LNCAP (cell line): ENCODE measurements around the gene ZNF226.

Source experiments
- TF ChIP-seq, protein P1 (sequence below): fragments of 450-650 bp; IDR thresholded peaks from 2 replicates; pipeline ENCODE4 v1.5.1; 2017; ENCODE audit warnings: mild to moderate bottlenecking

Gene ZNF226

DNA sequence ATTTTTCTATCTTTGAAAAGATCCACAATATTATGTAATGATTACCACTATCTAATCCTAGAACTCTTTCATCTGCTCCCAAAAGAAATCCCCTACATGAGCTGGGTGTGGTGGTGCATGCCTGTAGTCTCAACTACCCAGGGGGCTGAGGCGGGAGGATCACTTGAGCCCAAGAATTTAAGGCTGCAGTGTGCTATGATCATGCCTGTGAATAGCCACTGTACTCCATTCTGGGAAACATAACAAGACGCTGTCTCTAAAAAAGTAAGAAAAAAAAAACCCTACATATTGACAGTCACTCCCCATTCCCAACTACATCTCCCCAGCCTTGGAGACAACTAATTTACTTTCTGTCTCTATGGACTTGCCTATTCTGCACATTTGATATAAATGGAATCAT is 1.1 kb upstream of the ZNF226 start:
- TF ChIP-seq, protein P1, sequence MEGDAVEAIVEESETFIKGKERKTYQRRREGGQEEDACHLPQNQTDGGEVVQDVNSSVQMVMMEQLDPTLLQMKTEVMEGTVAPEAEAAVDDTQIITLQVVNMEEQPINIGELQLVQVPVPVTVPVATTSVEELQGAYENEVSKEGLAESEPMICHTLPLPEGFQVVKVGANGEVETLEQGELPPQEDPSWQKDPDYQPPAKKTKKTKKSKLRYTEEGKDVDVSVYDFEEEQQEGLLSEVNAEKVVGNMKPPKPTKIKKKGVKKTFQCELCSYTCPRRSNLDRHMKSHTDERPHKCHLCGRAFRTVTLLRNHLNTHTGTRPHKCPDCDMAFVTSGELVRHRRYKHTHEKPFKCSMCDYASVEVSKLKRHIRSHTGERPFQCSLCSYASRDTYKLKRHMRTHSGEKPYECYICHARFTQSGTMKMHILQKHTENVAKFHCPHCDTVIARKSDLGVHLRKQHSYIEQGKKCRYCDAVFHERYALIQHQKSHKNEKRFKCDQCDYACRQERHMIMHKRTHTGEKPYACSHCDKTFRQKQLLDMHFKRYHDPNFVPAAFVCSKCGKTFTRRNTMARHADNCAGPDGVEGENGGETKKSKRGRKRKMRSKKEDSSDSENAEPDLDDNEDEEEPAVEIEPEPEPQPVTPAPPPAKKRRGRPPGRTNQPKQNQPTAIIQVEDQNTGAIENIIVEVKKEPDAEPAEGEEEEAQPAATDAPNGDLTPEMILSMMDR, result no peak

DNA sequence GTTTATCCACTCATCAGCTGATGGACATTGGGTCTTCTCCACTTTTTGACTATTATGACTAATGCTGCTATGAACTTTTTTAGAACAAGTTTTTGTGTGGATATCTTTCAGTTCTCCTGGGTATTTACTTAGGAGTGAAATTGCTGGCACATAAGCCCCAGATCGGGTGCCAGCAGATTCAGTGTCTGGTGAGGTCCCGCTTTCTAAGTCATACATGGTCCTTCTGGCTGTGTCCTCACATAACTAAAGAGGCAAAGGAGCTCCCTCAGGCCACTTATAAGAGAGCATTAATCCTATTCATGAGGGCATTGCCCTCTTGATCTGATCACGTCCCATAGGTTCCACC is 600 bp upstream of the ZNF226 start:
- TF ChIP-seq, protein P1, result no peak

DNA sequence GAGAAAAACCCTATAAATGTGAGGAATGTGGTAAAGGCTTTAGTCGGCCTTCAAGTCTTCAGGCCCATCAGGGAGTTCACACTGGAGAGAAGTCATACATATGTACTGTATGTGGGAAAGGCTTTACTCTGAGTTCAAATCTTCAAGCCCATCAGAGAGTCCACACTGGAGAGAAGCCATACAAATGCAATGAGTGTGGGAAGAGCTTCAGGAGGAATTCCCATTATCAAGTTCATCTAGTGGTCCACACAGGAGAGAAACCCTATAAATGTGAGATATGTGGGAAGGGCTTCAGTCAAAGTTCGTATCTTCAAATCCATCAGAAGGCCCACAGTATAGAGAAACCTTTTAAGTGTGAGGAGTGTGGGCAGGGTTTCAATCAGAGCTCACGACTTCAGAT is 11.7 kb downstream of the ZNF226 start:
- TF ChIP-seq, protein P1, result no peak

DNA sequence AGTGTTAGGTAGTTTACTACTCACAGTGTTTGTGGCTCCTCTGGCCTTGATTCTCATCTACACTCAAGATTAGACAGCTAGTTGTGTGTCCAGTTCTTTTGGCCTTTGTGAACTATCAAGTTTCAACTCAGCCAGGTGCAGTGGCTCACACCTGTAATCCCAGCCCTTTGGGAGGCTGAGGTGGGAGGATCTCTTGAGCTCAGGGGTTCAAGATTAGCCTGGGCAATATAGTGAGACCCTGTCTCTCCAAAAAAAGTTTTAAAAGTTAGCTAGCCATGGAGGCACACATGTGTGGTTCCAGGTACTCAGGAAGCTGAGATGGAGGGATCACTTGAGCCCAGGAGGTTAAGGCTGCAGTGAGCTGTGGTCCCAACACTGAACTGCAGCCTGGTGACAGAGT is 16.1 kb downstream of the ZNF226 start:
- TF ChIP-seq, protein P1, result no peak

DNA sequence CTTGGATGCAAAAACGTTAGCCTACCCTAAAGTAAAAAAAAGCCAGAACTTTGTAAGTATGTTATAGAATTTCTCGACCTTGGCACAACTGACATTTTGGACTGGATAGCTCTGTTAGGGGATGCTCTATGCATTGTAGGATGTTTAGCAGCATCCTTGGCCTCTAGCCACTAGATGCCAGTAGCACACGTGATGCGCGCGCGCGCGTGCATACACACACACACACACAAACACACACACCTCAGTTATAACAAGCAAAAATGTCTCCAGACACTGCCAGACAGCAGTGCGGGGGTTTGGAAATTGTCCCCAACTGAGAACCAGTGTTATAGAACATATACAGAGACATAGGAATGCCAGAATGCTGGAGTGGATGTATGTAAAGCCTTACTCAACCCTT is 17.2 kb downstream of the ZNF226 start:
- TF ChIP-seq, protein P1, result no peak

DNA sequence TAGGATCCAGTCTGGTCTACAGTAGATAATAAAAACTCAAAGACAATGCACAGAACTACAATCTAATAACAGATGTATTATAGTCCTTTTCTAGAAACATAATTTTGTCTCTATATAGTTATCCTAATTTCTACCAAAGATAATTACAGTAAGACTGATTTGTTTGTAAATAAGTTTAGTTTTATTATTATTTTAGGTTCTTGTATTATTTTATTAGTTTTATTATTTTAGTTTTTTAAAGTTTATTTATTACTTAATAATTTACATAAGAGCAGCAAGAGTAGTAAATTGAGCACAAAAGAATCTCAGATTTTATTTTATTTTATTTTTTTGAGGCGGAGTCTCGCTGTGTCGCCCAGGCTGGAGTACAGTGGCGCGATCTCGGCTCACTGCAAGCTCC is 25.1 kb downstream of the ZNF226 start:
- TF ChIP-seq, protein P1, result no peak

DNA sequence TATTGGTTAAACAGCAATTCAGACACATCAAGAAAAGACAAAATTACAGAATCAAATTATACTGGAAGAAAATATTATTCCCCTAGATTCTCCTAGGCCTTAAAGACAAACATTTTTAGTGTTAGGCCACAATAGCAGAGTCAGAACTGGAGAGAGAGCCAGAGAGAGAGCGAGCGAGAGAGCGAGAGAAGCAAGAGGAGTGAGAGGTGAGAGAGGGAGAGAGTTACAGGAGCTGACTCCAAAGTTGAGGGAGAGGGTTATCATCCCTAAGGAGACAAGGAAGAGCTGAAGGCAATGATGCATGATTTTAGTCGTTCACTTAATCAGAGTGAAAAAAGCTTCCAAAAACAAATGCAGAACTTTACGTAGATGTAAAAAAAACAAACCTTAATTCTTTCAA is 27.2 kb downstream of the ZNF226 start:
- TF ChIP-seq, protein P1, result no peak

DNA sequence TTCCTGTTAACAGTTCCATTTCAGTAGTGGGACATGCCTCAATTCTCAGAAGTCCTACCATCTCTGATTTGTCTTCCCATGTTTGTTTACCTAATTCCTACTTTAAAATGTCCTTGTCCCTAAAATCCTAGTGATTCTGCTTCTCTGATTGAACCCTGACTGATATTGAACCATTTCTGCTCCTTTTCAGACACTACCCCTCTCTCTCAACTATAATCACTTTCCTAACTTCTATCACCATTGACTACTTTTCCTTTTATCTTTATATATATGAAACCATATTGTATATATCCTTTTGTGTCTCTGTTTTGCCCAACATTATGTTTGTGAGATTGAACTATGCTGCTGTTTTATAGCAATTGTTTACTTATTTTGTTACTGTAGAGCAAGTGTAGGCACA is 31.9 kb downstream of the ZNF226 start:
- TF ChIP-seq, protein P1, result no peak
